Gastroesophageal sphincter (tissue), 4 donors: ENCODE data around the gene MYH3. TPM values are rescaled to one million over a fixed set of nuclear protein-coding genes. Genes with fewer than 3 reads are reported as not detected.

Experiments used
- ATAC-seq: fragments of 150-250 bp; one replicate; pipeline ENCODE4 v1.9.1; 2016; ENCODE audit warnings: mild to moderate bottlenecking, moderate library complexity
- H3K27ac ChIP-seq, 4 donors: fragments of 200-600 bp; sonication (generic) in 3 of 4; 1 replicate in 3 of 4; 2 replicates in 1 of 4; pipeline ENCODE4 v1.5.1; 2016 to 2019
- H3K27me3 ChIP-seq: fragments of 200-600 bp; sonication (generic); one replicate; pipeline ENCODE4 v1.5.1; 2019
- H3K36me3 ChIP-seq, 2 donors: fragments of 200-600 bp; sonication (generic); one replicate each; pipeline ENCODE4 v1.5.1; 2019; ENCODE audit warnings: control low read depth in 1 of 2
- H3K4me1 ChIP-seq, 3 donors: fragments of 200-600 bp; sonication (generic); 1 replicate in 2 of 3; 2 replicates in 1 of 3; pipeline ENCODE4 v1.5.1; 2016 to 2019; ENCODE audit warnings: control low read depth in 2 of 3
- H3K4me3 ChIP-seq, 2 donors: fragments of 200-600 bp; sonication (generic); one replicate each; pipeline ENCODE4 v1.5.1; 2019; ENCODE audit warnings: mild to moderate bottlenecking in 1 of 2, moderate library complexity in 1 of 2
- H3K9me3 ChIP-seq, 3 donors: fragments of 200-600 bp; sonication (generic); one replicate each; pipeline ENCODE4 v1.5.1; 2017 to 2019; ENCODE audit warnings: control low read depth in 2 of 3
- EP300 ChIP-seq: sonication (generic); formaldehyde crosslinking; IDR thresholded peaks from one replicate; pipeline ENCODE4 v1.6.1; 2017; ENCODE audit warnings: antibody characterized with exemption, mild to moderate bottlenecking
- POLR2A ChIP-seq, 2 donors: fragments of 450-650 bp; IDR thresholded peaks; one replicate each; pipeline ENCODE4 v1.6.1; 2017; ENCODE audit warnings: antibody characterized with exemption in 2 of 2, mild to moderate bottlenecking in 2 of 2, moderate library complexity in 1 of 2
- POLR2AphosphoS5 ChIP-seq: sonication (generic); formaldehyde crosslinking; IDR thresholded peaks from one replicate; pipeline ENCODE4 v1.6.1; 2017; ENCODE audit warnings: antibody characterized with exemption
- WGBS, 2 donors: methylation state at CpG; one replicate each; pipeline ENCODE4 v1.1.5; 2018; ENCODE audit warnings: low coverage in 1 of 2; 5-methylcytosine and 5-hydroxymethylcytosine counted together
- total RNA-seq, 4 donors: library from RNA; depleted of rRNA; stranded (reverse); fragments of >200 nt; gene quantifications; one replicate each; pipeline ENCODE4 v1.1.0, GENCODE V29; 2016
- TF ChIP-seq, protein P1 (sequence below), 4 experiments: fragments of 200-600 bp in 2 of 4; fragments of 450-650 bp in 2 of 4; sonication (generic) in 1 of 4; IDR thresholded peaks; one replicate each; pipeline ENCODE4 v1.5.1; 2017 to 2019; ENCODE audit warnings: antibody characterized with exemption in 4 of 4, mild to moderate bottlenecking in 2 of 4, moderate library complexity in 2 of 4

MYH3 gene
- total RNA-seq, 4 donors from 2014 or later: 0.87 to 3.5 (median 1.7) TPM

DNA sequence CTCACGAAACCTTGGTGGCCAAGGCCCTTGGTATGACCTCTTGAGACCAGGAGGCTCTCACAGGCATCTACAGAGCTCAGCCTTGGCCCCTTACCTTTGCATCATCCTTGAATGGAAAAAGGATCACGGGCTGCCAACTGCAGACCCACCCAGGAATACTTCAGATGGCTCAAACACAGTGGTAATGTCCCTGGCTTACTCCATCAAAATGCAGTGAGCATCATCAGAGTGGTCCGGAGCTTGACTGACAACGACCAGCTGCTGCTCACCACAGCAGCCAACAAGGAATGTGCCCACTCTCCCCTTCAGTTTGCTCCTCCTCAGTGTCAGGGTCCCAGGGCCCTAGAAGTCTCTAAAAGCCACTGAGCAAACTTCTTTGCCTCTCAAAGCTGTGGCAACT is 17.6 kb upstream of the MYH3 start:
- Histone ChIP-seq H3K27me3 (no peaks in the 10 kb centered on the region), H3K36me3 (peaks cover 0 to 66% of the 10 kb centered on the region in 2 donors), H3K27ac (no peak overlapping the region), H3K9me3 (no peaks in the 10 kb centered on the region), H3K4me1 (no peaks in the 10 kb centered on the region), H3K4me3 (no peak overlapping the region)
- no peak for TF ChIP-seq POLR2A (IDR thresholded peaks at IDR 0.05)
- TF ChIP-seq POLR2AphosphoS5: no peak
- no peak for TF ChIP-seq EP300
- TF ChIP-seq, protein P1, sequence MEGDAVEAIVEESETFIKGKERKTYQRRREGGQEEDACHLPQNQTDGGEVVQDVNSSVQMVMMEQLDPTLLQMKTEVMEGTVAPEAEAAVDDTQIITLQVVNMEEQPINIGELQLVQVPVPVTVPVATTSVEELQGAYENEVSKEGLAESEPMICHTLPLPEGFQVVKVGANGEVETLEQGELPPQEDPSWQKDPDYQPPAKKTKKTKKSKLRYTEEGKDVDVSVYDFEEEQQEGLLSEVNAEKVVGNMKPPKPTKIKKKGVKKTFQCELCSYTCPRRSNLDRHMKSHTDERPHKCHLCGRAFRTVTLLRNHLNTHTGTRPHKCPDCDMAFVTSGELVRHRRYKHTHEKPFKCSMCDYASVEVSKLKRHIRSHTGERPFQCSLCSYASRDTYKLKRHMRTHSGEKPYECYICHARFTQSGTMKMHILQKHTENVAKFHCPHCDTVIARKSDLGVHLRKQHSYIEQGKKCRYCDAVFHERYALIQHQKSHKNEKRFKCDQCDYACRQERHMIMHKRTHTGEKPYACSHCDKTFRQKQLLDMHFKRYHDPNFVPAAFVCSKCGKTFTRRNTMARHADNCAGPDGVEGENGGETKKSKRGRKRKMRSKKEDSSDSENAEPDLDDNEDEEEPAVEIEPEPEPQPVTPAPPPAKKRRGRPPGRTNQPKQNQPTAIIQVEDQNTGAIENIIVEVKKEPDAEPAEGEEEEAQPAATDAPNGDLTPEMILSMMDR (IDR thresholded peaks at IDR 0.05): no peak
- ATAC-seq: no peak
- WGBS, 2 donors: 100% methylated on average over 1 of the region's 4 CpGs

DNA sequence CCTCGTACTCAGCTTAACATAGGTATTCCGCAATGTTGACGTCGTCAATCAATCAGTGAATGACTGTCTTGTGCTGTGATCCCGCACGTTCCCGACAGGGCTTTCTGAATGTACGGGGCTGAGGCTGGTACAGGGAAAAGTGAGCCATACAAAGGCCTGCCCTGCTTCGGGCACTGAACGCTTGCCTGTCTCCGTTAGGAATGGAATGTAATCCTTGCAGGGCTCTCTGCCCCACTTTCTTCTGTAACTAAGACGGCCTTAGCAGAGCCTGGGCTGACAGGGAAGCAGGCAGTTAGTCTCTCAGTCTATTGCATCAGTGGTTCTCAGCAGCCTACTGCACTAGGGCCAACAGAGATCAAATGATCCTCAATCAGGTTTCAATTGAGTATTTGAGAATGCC is 16.2 kb upstream of the MYH3 start:
- Histone ChIP-seq H3K27ac (peak overlapping the region in 2 of 4 donors; percentile 37 to 52), H3K4me1 (no peaks in the 10 kb centered on the region), H3K9me3 (no peaks in the 10 kb centered on the region), H3K4me3 (no peak overlapping the region), H3K36me3 (peaks cover 0 to 54% of the 10 kb centered on the region in 2 donors), H3K27me3 (no peaks in the 10 kb centered on the region)
- TF ChIP-seq, protein P1 (IDR thresholded peaks at IDR 0.05): no peak
- TF ChIP-seq EP300 (no peak), POLR2A (IDR thresholded peaks at IDR 0.05) (no peak), POLR2AphosphoS5 (no peak)
- peak; percentile 72 for ATAC-seq
- 39 to 67% methylated on average over 2 to 9 of the region's 12 CpGs for WGBS, 2 donors

DNA sequence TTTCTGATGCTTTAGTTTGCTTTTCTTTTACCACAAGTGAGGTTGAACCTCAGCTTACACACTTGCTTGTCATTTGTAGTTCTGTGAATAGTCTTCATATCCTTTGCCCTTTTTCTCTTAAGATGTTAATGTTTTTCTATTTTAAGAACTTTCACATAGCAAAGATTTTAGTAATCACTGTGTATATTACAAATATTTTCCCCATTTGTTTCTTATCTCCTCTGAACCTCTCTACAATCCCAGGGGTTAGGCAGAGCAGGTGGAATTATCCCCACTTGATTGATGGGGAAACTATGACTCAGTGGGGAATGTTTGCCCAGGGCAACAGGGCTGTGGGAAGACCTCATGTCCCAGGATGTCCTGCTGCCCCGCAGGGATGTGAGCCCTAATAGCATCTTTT is 11.7 kb upstream of the MYH3 start:
- no peak for TF ChIP-seq POLR2AphosphoS5
- TF ChIP-seq POLR2A (IDR thresholded peaks at IDR 0.05): no peak
- no peak for TF ChIP-seq EP300
- TF ChIP-seq, protein P1 (IDR thresholded peaks at IDR 0.05): no peak
- ATAC-seq: no peak
- no peak overlapping the region for H3K27ac ChIP-seq
- no peaks in the 10 kb centered on the region for H3K27me3 ChIP-seq
- peaks cover 0 to 13% of the 10 kb centered on the region in 2 donors for H3K36me3 ChIP-seq
- H3K4me1 ChIP-seq: no peaks in the 10 kb centered on the region
- 50 to 63% methylated on average over 1 of the region's 1 CpG for WGBS, 2 donors
- no peaks in the 10 kb centered on the region for H3K9me3 ChIP-seq
- H3K4me3 ChIP-seq: no peak overlapping the region

GRCh38 chr17:10666906-10667305 is 9.8 kb upstream of the MYH3 start:
- no peaks in the 10 kb centered on the region for H3K4me1 ChIP-seq
- no peak for TF ChIP-seq EP300
- TF ChIP-seq, protein P1 (IDR thresholded peaks at IDR 0.05): no peak
- no peak for TF ChIP-seq POLR2AphosphoS5
- no peak for TF ChIP-seq POLR2A (IDR thresholded peaks at IDR 0.05)
- no peak overlapping the region for H3K4me3 ChIP-seq
- 77 to 91% methylated on average over 5 of the region's 5 CpGs for WGBS, 2 donors
- no peaks in the 10 kb centered on the region for H3K9me3 ChIP-seq
- H3K36me3 ChIP-seq: peaks cover 0 to 9% of the 10 kb centered on the region in 2 donors
- no peak for ATAC-seq
- no peaks in the 10 kb centered on the region for H3K27me3 ChIP-seq
- no peak overlapping the region for H3K27ac ChIP-seq

DNA sequence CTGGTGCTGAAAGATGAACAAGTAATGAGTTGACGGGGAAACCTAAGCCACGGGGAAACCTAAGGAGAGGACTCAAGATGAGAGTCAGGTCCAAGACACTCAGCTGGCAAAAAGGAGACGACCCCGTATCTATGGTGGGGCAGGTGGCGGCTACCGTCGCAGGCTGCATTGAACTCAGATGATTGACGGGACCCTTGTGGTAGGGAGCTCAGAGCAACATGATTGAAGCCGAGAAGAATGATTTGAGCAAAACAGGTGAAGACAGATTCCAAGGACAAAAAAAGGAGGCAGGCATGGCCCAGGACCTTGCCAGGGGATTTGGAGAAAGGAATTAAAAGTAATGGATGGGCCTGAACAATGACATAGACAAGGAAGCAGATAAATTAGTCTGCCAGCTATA is 7.5 kb upstream of the MYH3 start:
- H3K27ac ChIP-seq: no peak overlapping the region
- TF ChIP-seq, protein P1 (IDR thresholded peaks at IDR 0.05): no peak
- TF ChIP-seq POLR2A (IDR thresholded peaks at IDR 0.05): no peak
- TF ChIP-seq EP300: no peak
- TF ChIP-seq POLR2AphosphoS5: no peak
- WGBS, 2 donors: 93 to 95% methylated on average over 3 to 9 of the region's 9 CpGs
- H3K4me1 ChIP-seq: no peaks in the 10 kb centered on the region
- ATAC-seq: no peak
- no peak overlapping the region for H3K4me3 ChIP-seq
- no peaks in the 10 kb centered on the region for H3K27me3 ChIP-seq
- H3K9me3 ChIP-seq: no peaks in the 10 kb centered on the region
- peaks cover 0 to 25% of the 10 kb centered on the region in 2 donors for H3K36me3 ChIP-seq
